Mesodermal cell (in vitro differentiated cells): ENCODE results near the gene FHIT.

Source experiments
- H3K27ac ChIP-seq: 2 replicates; pipeline ENCODE4 v1.7.0; 2013; ENCODE audit warnings: mild to moderate bottlenecking, low read depth, low read length, moderate library complexity; ENCODE audit not compliant: severe bottlenecking
- H3K36me3 ChIP-seq: 2 replicates; pipeline ENCODE4 v1.7.1; 2013; ENCODE audit warnings: mild to moderate bottlenecking, low read length, moderate library complexity; ENCODE audit not compliant: control insufficient read depth, insufficient read depth
- H3K4me1 ChIP-seq: one replicate; pipeline ENCODE4 v1.7.1; 2013; ENCODE audit warnings: mild to moderate bottlenecking, low read length; ENCODE audit not compliant: insufficient read depth, control insufficient read depth, poor library complexity, severe bottlenecking
- H3K4me3 ChIP-seq: 2 replicates; pipeline ENCODE4 v1.7.0; 2013; ENCODE audit warnings: low read length, control low read depth, mild to moderate bottlenecking; ENCODE audit not compliant: insufficient read depth, poor library complexity, severe bottlenecking; ENCODE audit errors: extremely low read depth
- H3K9me3 ChIP-seq: 2 replicates; pipeline ENCODE4 v1.7.1; 2013; ENCODE audit warnings: mild to moderate bottlenecking, low read length, moderate library complexity; ENCODE audit not compliant: control insufficient read depth
- WGBS, 2 experiments: methylation state at CpG; one replicate each; pipeline ENCODE4 v1.1.5; 2013; ENCODE audit warnings: missing lambda C conversion rate in 2 of 2; ENCODE audit not compliant: insufficient coverage in 2 of 2; 5-methylcytosine and 5-hydroxymethylcytosine counted together

The FHIT gene

DNA sequence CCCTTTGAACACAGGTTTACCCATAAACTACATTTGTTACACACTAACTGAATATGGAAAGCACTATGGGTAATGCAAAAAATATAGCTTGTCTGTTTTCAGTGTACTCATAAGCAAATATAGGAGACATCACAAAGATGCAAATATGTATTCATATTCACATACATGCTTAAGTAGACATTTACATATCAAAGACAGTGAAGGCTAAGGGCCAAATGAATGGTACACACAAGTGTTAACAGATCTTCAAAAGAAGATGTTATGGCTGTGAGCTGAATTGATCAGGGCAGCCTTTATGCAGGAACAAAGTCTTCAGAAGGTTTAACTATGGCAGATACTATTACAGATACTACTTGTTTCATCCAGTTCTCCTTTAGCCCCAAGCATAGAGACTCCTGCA, 384.1 kb downstream of the FHIT start:
- no peaks in the 10 kb centered on the region for H3K9me3 ChIP-seq
- H3K36me3 ChIP-seq, result no peaks in the 10 kb centered on the region
- H3K27ac ChIP-seq, result no peak overlapping the region
- H3K4me1 ChIP-seq, result no peaks in the 10 kb centered on the region
- no peak overlapping the region for H3K4me3 ChIP-seq

DNA sequence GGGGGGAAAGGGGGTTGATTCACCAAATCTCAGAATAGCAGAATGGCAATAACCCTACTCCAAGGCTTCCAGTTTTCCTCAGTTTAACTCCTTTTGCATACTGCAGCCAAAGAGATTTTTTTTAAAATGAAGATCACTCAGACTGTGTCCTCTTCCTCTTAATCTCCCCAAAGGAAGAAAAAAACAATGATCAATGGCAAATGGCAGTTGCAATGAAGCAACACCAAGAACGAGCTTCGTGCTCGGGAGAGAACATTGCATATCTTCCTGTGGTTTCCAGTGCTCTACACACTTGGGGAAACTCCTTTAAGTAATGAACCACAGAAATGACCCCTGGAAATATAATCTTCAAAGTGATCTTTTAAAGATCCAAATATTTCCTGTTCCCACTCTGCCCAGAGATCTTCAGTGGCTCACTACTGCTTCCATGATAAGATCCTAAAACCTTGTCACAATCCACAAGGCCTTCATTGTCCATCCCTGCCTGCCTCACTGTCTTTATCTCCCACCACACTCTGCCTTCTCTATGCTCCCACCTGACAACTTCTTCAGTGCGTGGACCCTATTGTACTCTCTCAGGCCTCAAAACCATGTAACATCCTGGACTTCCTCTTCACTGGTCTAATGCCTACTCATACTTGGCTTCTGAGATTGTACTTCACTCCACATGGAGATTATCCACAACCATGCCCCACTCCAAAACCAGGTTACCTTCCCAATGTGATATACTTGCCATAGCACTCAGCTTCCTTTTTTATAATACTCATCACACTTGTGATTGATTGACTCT, 394.8 kb downstream of the FHIT start:
- Histone ChIP-seq H3K9me3 (peaks cover 2% of the 10 kb centered on the region), H3K27ac (no peak overlapping the region), H3K4me3 (no peak overlapping the region), H3K36me3 (no peaks in the 10 kb centered on the region), H3K4me1 (no peaks in the 10 kb centered on the region)
- WGBS, 2 experiments, result 86 to 95% methylated on average over 4 of the region's 4 CpGs

DNA sequence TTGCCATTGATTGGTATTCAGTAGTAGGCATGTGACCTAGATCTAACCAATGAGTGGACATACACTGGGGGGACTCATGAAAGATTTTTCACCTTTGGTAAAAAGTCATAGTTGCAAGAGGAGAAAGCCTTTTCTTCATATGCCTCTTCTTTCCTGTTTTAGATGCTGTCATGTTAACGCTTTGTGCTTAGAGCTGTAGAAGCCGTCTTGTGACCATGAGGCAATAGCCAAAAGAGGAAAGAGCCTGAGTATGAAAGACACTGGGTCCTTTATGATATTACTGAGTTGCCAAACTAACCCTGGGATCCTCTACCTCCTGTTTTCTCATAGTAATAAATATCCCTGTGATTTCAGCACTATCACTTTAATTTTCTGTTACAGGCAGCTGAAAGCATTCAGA, 396.0 kb downstream of the FHIT start:
- WGBS, 2 experiments, result 100% methylated on average over 2 of the region's 2 CpGs; no CpG with 5 or more reads in 1 of the 2 experiments
- Histone ChIP-seq H3K9me3 (no peaks in the 10 kb centered on the region), H3K27ac (no peak overlapping the region), H3K4me1 (no peaks in the 10 kb centered on the region), H3K4me3 (no peak overlapping the region), H3K36me3 (no peaks in the 10 kb centered on the region)

DNA sequence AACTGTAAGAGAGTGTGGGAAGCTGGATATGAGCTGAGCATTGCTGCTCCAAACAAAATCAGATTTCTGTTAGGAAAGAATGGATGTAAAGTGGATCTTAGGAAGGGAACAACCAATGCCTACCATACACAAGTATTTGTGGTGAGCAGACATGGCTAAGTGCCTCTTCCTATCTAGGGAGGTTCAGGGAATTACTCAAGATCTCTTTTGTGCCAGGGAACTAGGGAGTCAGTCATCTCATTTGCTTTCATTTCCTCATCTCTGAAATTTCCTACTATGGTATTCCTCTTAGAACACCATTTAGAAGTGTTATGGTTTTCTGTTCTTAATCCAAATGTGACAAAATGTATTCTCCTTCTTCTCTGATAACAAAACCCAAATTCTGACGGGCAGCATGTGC, 396.5 kb downstream of the FHIT start:
- no peaks in the 10 kb centered on the region for H3K4me1 ChIP-seq
- no peak overlapping the region for H3K27ac ChIP-seq
- H3K4me3 ChIP-seq, result no peak overlapping the region
- H3K36me3 ChIP-seq, result no peaks in the 10 kb centered on the region
- H3K9me3 ChIP-seq, result no peaks in the 10 kb centered on the region
- no CpG with 5 or more reads among the region's 1 CpG for WGBS, 2 experiments

DNA sequence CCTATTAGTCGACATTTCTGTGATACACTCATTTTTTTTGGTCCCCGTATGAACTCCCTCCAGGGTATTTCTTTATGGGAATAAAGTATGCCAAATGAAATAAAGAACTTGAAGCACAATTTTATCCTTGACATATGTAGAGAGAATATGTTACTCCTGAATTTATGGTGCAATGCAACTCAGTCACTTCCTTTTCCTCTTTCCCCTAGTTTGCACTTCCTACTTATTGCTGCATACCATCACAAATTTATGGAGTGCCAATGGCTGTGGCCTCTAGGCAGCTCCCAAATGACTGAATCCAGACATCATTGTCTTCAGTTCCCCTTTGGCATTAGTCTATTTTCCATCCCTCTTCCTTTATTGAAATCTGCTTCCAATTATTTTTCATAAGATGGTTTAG, 403.5 kb downstream of the FHIT start:
- Histone ChIP-seq H3K27ac (no peak overlapping the region), H3K9me3 (no peaks in the 10 kb centered on the region)

DNA sequence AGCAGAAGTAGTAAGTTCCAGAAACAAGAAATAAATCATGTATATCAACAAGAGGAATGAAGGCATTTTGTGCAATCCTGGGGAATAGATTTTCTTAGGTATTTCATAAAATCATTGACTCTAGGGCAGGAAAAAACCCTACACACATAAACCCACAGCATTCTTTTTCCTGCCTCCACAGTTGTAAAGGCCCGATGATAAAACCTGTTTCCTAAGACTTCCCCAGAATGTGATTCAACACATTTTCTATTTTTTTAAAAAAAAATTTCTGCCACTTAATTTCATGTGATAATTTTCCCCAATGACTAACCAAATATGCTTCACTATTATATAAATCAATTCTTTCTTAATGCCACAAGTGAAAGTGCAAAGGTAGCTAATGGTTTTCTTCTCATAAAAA, 407.0 kb downstream of the FHIT start:
- Histone ChIP-seq H3K4me1 (no peaks in the 10 kb centered on the region), H3K36me3 (no peaks in the 10 kb centered on the region), H3K27ac (no peak overlapping the region), H3K4me3 (no peak overlapping the region), H3K9me3 (no peaks in the 10 kb centered on the region)
- WGBS, 2 experiments, result 100% methylated on average over 1 of the region's 1 CpG

More for the DNA sequence above, 403.5 kb downstream of the FHIT start:
- Histone ChIP-seq H3K36me3 (no peaks in the 10 kb centered on the region), H3K4me3 (no peak overlapping the region), H3K4me1 (no peaks in the 10 kb centered on the region)
- no CpG with 5 or more reads among the region's 2 CpGs for WGBS, 2 experiments

DNA sequence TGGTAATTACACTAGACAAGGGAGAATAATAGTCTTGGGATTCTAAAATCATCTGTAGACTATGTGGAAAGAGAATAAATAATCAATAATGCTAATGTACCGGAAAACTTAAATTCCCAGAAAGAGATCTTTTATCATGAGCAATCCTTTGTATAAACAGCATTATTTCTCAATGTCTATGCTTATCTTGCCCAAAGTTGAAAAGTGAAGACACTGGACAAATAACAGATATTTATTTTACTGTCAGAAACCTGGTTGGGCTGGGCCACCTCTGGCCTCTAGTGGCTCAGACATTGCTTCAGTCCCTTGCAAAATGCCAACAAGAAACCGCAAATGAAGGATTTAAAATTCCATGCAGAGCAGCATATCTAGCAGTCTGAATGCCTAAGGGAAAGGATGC, 409.9 kb downstream of the FHIT start:
- 88% methylated on average over 1 of the region's 2 CpGs; no CpG with 5 or more reads in 1 of the 2 experiments for WGBS, 2 experiments
- Histone ChIP-seq H3K4me1 (no peaks in the 10 kb centered on the region), H3K4me3 (no peak overlapping the region), H3K27ac (no peak overlapping the region), H3K36me3 (no peaks in the 10 kb centered on the region), H3K9me3 (no peaks in the 10 kb centered on the region)

DNA sequence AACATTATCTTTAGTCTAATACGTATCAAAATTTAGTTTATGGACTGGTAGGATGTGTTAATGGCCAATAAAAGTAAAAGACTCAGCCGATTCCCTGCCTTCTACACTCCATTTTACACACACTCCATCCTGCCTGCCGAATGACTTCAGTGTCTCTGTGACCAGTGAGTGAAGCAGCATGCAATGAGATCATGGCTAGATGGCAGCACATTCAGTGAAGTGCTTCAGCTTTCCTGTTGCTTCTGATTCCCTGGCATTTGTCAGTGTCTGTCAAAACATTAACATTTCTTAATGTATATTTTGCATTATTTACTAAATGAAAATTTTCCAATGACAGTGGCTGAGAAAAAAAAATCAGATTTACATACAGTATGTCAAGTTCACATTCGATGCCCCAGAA, 412.0 kb downstream of the FHIT start:
- Histone ChIP-seq H3K4me3 (no peak overlapping the region), H3K4me1 (no peaks in the 10 kb centered on the region), H3K9me3 (no peaks in the 10 kb centered on the region), H3K27ac (no peak overlapping the region), H3K36me3 (no peaks in the 10 kb centered on the region)
- WGBS, 2 experiments, result 40 to 88% methylated on average over 1 to 2 of the region's 4 CpGs

DNA sequence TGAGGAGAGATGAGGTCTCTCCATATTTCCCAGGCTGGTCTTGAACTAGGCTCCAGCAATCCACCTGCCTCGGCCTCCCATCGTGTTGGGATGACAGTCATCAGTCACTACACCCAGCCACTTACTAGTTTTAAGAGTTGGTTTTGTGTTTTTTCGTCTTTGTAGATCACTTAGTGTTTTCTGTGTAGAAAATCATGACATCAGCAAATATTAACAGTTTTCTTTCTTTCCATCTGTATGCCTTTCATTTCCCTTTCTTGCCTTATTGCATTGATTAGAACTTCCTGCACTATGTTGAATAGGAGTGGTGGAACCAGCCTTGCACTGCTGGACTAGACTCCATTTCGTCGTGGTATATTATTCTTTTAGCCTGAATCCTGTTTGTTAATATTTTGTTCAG, 415.5 kb downstream of the FHIT start:
- H3K4me3 ChIP-seq, result no peak overlapping the region
- no peaks in the 10 kb centered on the region for H3K9me3 ChIP-seq
- no peaks in the 10 kb centered on the region for H3K4me1 ChIP-seq
- H3K27ac ChIP-seq, result no peak overlapping the region
- H3K36me3 ChIP-seq, result no peaks in the 10 kb centered on the region
- WGBS, 2 experiments, result no CpG with 5 or more reads among the region's 5 CpGs

DNA sequence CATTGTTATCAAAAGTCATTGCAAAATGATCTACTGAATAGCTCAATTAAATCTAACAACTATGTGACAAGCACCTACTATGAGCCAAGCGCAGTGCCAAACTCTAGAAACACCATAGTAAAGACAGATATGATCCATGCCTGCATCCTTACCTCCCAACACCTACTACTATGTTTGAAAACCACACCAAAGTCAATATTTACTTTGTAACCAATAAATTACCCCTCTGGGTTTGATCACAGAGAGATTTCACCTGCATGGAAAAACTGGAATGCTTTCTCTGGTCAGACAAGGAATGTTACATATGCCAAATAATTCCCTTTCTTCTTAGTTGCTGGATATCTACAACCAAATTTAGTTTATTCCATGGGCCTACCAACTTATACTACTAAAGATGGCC, 422.2 kb downstream of the FHIT start:
- 83 to 86% methylated on average over 1 of the region's 1 CpG for WGBS, 2 experiments

DNA sequence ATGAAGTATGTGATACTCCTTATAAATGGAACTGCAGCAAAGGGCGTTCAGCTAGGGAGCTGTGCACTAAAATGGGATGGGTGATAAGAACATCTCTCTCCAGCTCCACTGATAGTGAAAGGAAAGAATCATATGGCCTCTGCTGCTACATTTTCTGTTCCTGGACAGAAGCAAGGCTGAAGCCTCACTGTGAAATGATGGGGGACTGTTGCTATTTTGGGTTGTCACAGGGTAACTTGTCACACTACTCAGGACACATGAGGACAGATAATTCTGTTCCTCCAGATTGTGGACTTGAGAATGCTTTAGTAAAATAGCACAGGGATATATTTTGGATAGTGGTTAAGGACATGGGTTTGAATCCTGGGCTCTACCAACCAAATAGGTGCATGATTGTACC, 423.6 kb downstream of the FHIT start:
- 80% methylated on average over 1 of the region's 1 CpG; no CpG with 5 or more reads in 1 of the 2 experiments for WGBS, 2 experiments
- Histone ChIP-seq H3K4me1 (no peaks in the 10 kb centered on the region), H3K4me3 (no peak overlapping the region), H3K27ac (no peak overlapping the region), H3K9me3 (peaks cover 8% of the 10 kb centered on the region), H3K36me3 (no peaks in the 10 kb centered on the region)

More for the DNA sequence above, 422.2 kb downstream of the FHIT start:
- no peaks in the 10 kb centered on the region for H3K36me3 ChIP-seq
- no peaks in the 10 kb centered on the region for H3K4me1 ChIP-seq
- no peak overlapping the region for H3K4me3 ChIP-seq
- peaks cover 8% of the 10 kb centered on the region for H3K9me3 ChIP-seq
- H3K27ac ChIP-seq, result no peak overlapping the region
